ENCODE measurements around the gene TRDN. TPM values are rescaled to one million over a fixed set of nuclear protein-coding genes. Genes with fewer than 3 reads are reported as not detected.
"Not testable (repeated sequence)": the region's sequence is repeated elsewhere in the genome, so short reads cannot be mapped to it uniquely, and the experiment has no call there.

Gene TRDN
- total RNA-seq, 1 donor from 2014 or later: not detected

GRCh38 chr6:123589317-123589716 lies 47.4 kb downstream of the TRDN start:
- H3K4me3 ChIP-seq (ENCODE audit: low read depth, low read length): no peak overlapping the region
- H3K27me3 ChIP-seq (ENCODE audit: control insufficient read depth, insufficient read depth, low read length): no peaks in the 10 kb centered on the region
- TF ChIP-seq, protein P1, sequence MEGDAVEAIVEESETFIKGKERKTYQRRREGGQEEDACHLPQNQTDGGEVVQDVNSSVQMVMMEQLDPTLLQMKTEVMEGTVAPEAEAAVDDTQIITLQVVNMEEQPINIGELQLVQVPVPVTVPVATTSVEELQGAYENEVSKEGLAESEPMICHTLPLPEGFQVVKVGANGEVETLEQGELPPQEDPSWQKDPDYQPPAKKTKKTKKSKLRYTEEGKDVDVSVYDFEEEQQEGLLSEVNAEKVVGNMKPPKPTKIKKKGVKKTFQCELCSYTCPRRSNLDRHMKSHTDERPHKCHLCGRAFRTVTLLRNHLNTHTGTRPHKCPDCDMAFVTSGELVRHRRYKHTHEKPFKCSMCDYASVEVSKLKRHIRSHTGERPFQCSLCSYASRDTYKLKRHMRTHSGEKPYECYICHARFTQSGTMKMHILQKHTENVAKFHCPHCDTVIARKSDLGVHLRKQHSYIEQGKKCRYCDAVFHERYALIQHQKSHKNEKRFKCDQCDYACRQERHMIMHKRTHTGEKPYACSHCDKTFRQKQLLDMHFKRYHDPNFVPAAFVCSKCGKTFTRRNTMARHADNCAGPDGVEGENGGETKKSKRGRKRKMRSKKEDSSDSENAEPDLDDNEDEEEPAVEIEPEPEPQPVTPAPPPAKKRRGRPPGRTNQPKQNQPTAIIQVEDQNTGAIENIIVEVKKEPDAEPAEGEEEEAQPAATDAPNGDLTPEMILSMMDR (IDR thresholded peaks at IDR 0.05; ENCODE audit: insufficient read depth, low read length, severe bottlenecking): no peak
- no peaks in the 10 kb centered on the region for H3K36me3 ChIP-seq (ENCODE audit: control insufficient read depth, insufficient read depth, low read length)
- FAIRE-seq (no peak), DNase-seq (ENCODE audit: low read depth) (no peak)

DNA sequence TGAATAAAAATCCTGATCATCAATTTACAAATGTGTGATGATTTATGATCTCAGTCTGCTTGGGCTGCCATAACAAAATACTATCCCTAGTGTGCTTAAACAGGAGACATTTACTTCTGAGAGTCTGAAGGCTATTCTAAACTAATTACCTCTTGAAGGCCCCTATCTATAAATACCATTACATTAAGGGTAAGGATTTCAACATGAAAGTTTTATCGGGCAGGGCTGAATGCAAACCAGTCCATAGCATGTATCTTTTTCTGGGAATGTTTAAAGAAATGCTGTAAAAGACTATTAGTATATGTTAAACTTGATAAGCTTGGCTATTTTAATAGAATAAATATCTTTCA lies 48.2 kb downstream of the TRDN start:
- FAIRE-seq: no peak
- TF ChIP-seq, protein P1 (IDR thresholded peaks at IDR 0.05; ENCODE audit: insufficient read depth, low read length, severe bottlenecking): no peak
- Histone ChIP-seq H3K27me3 (ENCODE audit: control insufficient read depth, insufficient read depth, low read length) (no peaks in the 10 kb centered on the region), H3K4me3 (ENCODE audit: low read depth, low read length) (no peak overlapping the region), H3K36me3 (ENCODE audit: control insufficient read depth, insufficient read depth, low read length) (no peaks in the 10 kb centered on the region)
- no peak for DNase-seq (ENCODE audit: low read depth)

GRCh38 chr6:123587838-123588545 lies 48.8 kb downstream of the TRDN start:
- no peaks in the 10 kb centered on the region for H3K27me3 ChIP-seq (ENCODE audit: control insufficient read depth, insufficient read depth, low read length)
- no peak for FAIRE-seq
- no peak overlapping the region for H3K4me3 ChIP-seq (ENCODE audit: low read depth, low read length)
- TF ChIP-seq, protein P1 (IDR thresholded peaks at IDR 0.05; ENCODE audit: insufficient read depth, low read length, severe bottlenecking): no peak
- no peaks in the 10 kb centered on the region for H3K36me3 ChIP-seq (ENCODE audit: control insufficient read depth, insufficient read depth, low read length)
- no peak for DNase-seq (ENCODE audit: low read depth)

DNA sequence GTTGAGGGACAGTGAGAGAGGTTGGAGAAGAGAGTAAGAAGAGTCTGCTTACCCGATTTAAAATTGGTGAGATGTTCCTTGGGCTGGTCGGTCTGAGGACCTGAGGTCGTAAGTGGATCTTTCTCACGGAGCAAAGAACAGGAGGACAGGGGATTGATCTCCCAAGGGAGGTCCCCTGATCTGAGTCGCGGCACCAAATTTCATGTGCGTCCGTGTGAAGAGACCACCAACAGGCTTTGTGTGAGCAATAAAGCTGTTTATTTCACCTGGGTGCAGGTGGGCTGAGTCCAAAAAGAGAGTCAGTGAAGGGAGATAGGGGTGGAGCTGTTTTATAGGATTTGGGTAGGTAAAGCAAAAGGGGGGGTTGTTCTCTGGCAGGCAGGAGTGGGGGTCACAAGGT lies 49.3 kb downstream of the TRDN start:
- not testable (repeated sequence) for H3K36me3 ChIP-seq (ENCODE audit: control insufficient read depth, insufficient read depth, low read length); DNase-seq (ENCODE audit: low read depth); FAIRE-seq; H3K27me3 ChIP-seq (ENCODE audit: control insufficient read depth, insufficient read depth, low read length); H3K4me3 ChIP-seq (ENCODE audit: low read depth, low read length)

GRCh38 chr6:123580331-123580730 lies 56.4 kb downstream of the TRDN start:
- TF ChIP-seq, protein P1 (IDR thresholded peaks at IDR 0.05; ENCODE audit: insufficient read depth, low read length, severe bottlenecking): no peak
- FAIRE-seq: no peak
- Histone ChIP-seq H3K36me3 (ENCODE audit: control insufficient read depth, insufficient read depth, low read length) (no peaks in the 10 kb centered on the region), H3K4me3 (ENCODE audit: low read depth, low read length) (no peak overlapping the region), H3K27me3 (ENCODE audit: control insufficient read depth, insufficient read depth, low read length) (no peaks in the 10 kb centered on the region)
- DNase-seq (ENCODE audit: low read depth): no peak

GRCh38 chr6:123575188-123575587 lies 61.6 kb downstream of the TRDN start:
- no peaks in the 10 kb centered on the region for H3K27me3 ChIP-seq (ENCODE audit: control insufficient read depth, insufficient read depth, low read length)
- no peak overlapping the region for H3K4me3 ChIP-seq (ENCODE audit: low read depth, low read length)
- TF ChIP-seq, protein P1 (IDR thresholded peaks at IDR 0.05; ENCODE audit: insufficient read depth, low read length, severe bottlenecking): no peak
- DNase-seq (ENCODE audit: low read depth) (no peak), FAIRE-seq (no peak)
- H3K36me3 ChIP-seq (ENCODE audit: control insufficient read depth, insufficient read depth, low read length): no peaks in the 10 kb centered on the region
